ENCODE measurements around the gene ORC2. TPM values are rescaled to one million over a fixed set of nuclear protein-coding genes. Genes with fewer than 3 reads are reported as not detected.

ORC2 gene
- polyA plus RNA-seq, 1 of the 3 experiments (the other 2 are of a cell fraction), result 3.9 TPM

- TF ChIP-seq RXRA (IDR thresholded peaks at IDR 0.05; ENCODE audit: borderline replicate concordance, low read depth) (no peak), PBX3 (IDR thresholded peaks at IDR 0.05) (peak; percentile 65; the same call in 1 of the 2 replicates), POLR2AphosphoS5 (IDR thresholded peaks at IDR 0.05; ENCODE audit: low read depth, low read length) (peak; percentile 98), YY1 (IDR thresholded peaks at IDR 0.05; ENCODE audit: low read depth) (peak; percentile 99), MAX (IDR thresholded peaks at IDR 0.05; ENCODE audit: low read depth) (peak; percentile 89), EP300 (IDR thresholded peaks at IDR 0.05; ENCODE audit: borderline replicate concordance in 1 of 2, low read depth in 1 of 2, low read length in 1 of 2) (peak in 1 of 2 experiments; percentile 75; a peak in 3 of 4 replicates), REST (IDR thresholded peaks at IDR 0.05; ENCODE audit: low read depth, low read length) (peak; percentile 57; the same call in 1 of the 2 replicates)
Observed at GRCh38 chr2:200864176-200865034, 99.1 kb downstream of the ORC2 start, which contains the start of gene CLK1 (continued).

GRCh38 chr2:200863782-200864175, 99.7 kb downstream of the ORC2 start:
- WGBS (ENCODE audit: low lambda C conversion rate), result 3% methylated on average over 19 of the region's 19 CpGs
- Histone ChIP-seq H2AFZ (ENCODE audit: low read depth) (no peak overlapping the region), H3K27ac (ENCODE audit: low read depth in 2 of 2, low read length in 1 of 2) (peak overlapping the region; percentile 97), H3K9me3 (no peaks in the 10 kb centered on the region), H3K4me3 (ENCODE audit: low read depth in 2 of 2, low read length in 1 of 2) (peak overlapping the region; percentile 94 to 96), H3K9me2 (no peaks in the 10 kb centered on the region), H4K20me1 (ENCODE audit: insufficient read depth) (peaks cover 48% of the 10 kb centered on the region), H3K79me2 (ENCODE audit: insufficient read depth) (peaks cover 57% of the 10 kb centered on the region), H3K4me1 (ENCODE audit: control insufficient read depth in 1 of 2, insufficient read depth in 2 of 2, low read depth in 1 of 2, low read length in 1 of 2) (peaks cover 20 to 27% of the 10 kb centered on the region in 2 experiments; a peak in 3 of 4 replicates), H3K9ac (peak overlapping the region; percentile 96), H3K27me3 (ENCODE audit: insufficient read depth) (no peaks in the 10 kb centered on the region), H3F3A (replicated peaks; ENCODE audit: insufficient read depth) (peaks cover 17% of the 10 kb centered on the region), H3K4me2 (peak overlapping the region; percentile 73), H3K36me3 (replicated peaks in 1 of 2; ENCODE audit: control insufficient read depth in 1 of 2, insufficient read depth in 2 of 2, low read length in 1 of 2) (peaks cover 28 to 38% of the 10 kb centered on the region in 2 experiments)
- no peak for DNase-seq
- TF ChIP-seq RCOR1 (IDR thresholded peaks at IDR 0.05; ENCODE audit: low read length), result no peak
- no peak for TF ChIP-seq TAF1 (IDR thresholded peaks at IDR 0.05; ENCODE audit: borderline replicate concordance, low read depth, low read length)
- TF ChIP-seq MAX (IDR thresholded peaks at IDR 0.05; ENCODE audit: low read depth), result 0 out of 2 replicates have a peak, but pooled peaks have one; percentile 24
- no peak for TF ChIP-seq USF2 (IDR thresholded peaks at IDR 0.05; ENCODE audit: borderline replicate concordance, low read depth, low read length)
- TF ChIP-seq FOXM1 (IDR thresholded peaks at IDR 0.05; ENCODE audit: low read depth), result no peak
- no peak for TF ChIP-seq EZH2phosphoT487 (IDR thresholded peaks at IDR 0.05; ENCODE audit: borderline replicate concordance, low read depth)
- CTCF ChIA-PET, result interaction anchor here (1.3 to 1.5 kb wide), 2 partner anchors 151 to 205 kb away, joined by 3 to 8 read pairs; no protein-coding TSS in a partner anchor
- POLR2A ChIA-PET, result interaction anchor here (0.6 to 2.0 kb wide), 9 partner anchors 10 to 338 kb away, joined by 3 to 17 read pairs (median 4); partner anchors contain the start of genes BZW1, CFLAR, NIF3L1 and PPIL3

Measured in SK-N-SH (cell line).